Endothelial cell of hepatic sinusoid (primary cell): ENCODE data around the gene KRTAP13-2.

ENCODE experiments used
- in situ Hi-C: cut with HindIII; loops from 2 replicates; pipeline ENCODE4 v1.10.0; 2017; ENCODE audit warnings: low sequenced_read_pairs

Gene KRTAP13-2

GRCh38 chr21:30372139-30372770 lies at the start of gene KRTAP13-2:
TSS of gene KRTAP13-2 (minus strand) at chr21:30372271. CDS start at chr21:30372213, 58 bp downstream.
- in situ Hi-C loops: no loop called here

GRCh38 chr21:30415993-30416392 lies 43.9 kb upstream of the KRTAP13-2 start:
- in situ Hi-C loops: no loop called here

GRCh38 chr21:30408782-30409494 lies 36.9 kb upstream of the KRTAP13-2 start:
- in situ Hi-C loops: no loop called here

GRCh38 chr21:30395731-30396130 lies 23.7 kb upstream of the KRTAP13-2 start, which contains the start of gene KRTAP13-1:
TSS of gene KRTAP13-1 (plus strand) at chr21:30396031. CDS start at chr21:30396087, 56 bp downstream.
- in situ Hi-C loops: no loop called here

- in situ Hi-C loops: no loop called here
These were observed 19.5 kb upstream of the KRTAP13-2 start for GRCh38 chr21:30391492-30392025.

GRCh38 chr21:30382201-30382600 lies 10.1 kb upstream of the KRTAP13-2 start:
- in situ Hi-C loops: no loop called here

GRCh38 chr21:30355906-30356305 lies 16.2 kb downstream of the KRTAP13-2 start:
- in situ Hi-C loops: no loop called here

GRCh38 chr21:30354308-30355005 lies 17.6 kb downstream of the KRTAP13-2 start:
- in situ Hi-C loops: no loop called here

- in situ Hi-C loops: no loop called here
These were observed 20.5 kb downstream of the KRTAP13-2 start for GRCh38 chr21:30351534-30351933.

GRCh38 chr21:30349572-30349971 lies 22.5 kb downstream of the KRTAP13-2 start:
- in situ Hi-C loops: no loop called here

- in situ Hi-C loops: no loop called here
These were observed 23.6 kb downstream of the KRTAP13-2 start, which contains the start of gene KRTAP23-1 for GRCh38 chr21:30348506-30348905. TSS of gene KRTAP23-1 (minus strand) at chr21:30348606. CDS start at chr21:30348606, 0 bp downstream.

GRCh38 chr21:30345014-30345413 lies 27.1 kb downstream of the KRTAP13-2 start:
- in situ Hi-C loops: no loop called here

- in situ Hi-C loops: no loop called here
These were observed 31.1 kb downstream of the KRTAP13-2 start for GRCh38 chr21:30340714-30341573.

- in situ Hi-C loops: no loop called here
These were observed 33.4 kb downstream of the KRTAP13-2 start for GRCh38 chr21:30338717-30339116.

- in situ Hi-C loops: no loop called here
These were observed 34.3 kb downstream of the KRTAP13-2 start for GRCh38 chr21:30337772-30338171.

GRCh38 chr21:30337276-30337744 lies 34.8 kb downstream of the KRTAP13-2 start, which contains the start of gene KRTAP27-1:
TSS of gene KRTAP27-1 (minus strand) at chr21:30337694. CDS start at chr21:30337668, 26 bp downstream.
- in situ Hi-C loops: no loop called here

- in situ Hi-C loops: no loop called here
These were observed 35.5 kb downstream of the KRTAP13-2 start for GRCh38 chr21:30336596-30336995.

- in situ Hi-C loops: no loop called here
These were observed 38.3 kb downstream of the KRTAP13-2 start for GRCh38 chr21:30333736-30334135.

GRCh38 chr21:30332681-30333080 lies 39.4 kb downstream of the KRTAP13-2 start:
- in situ Hi-C loops: no loop called here

GRCh38 chr21:30329203-30329875 lies 42.7 kb downstream of the KRTAP13-2 start:
- in situ Hi-C loops: no loop called here
